Sciatic nerve (tissue), 2 donors: ENCODE measurements around the gene CACNA1S. TPM values are rescaled to one million over a fixed set of nuclear protein-coding genes. Genes with fewer than 3 reads are reported as not detected.

ENCODE experiments used
- ATAC-seq: fragments of 200-7000 bp; cut with Tn5 transposase; one replicate; pipeline ENCODE4 v1.9.1; 2020; ENCODE audit warnings: mild to moderate bottlenecking, moderate library complexity
- DNase-seq: peaks from one replicate; pipeline ENCODE4 v3.0.0-alpha.2; 2020; ENCODE audit warnings: low spot score
- intact Hi-C: fragments of 100-400 bp; cut with DNase I; formaldehyde crosslinking; loops from one replicate; pipeline ENCODE4 v1.14.2; 2022
- total RNA-seq: library from RNA; stranded (reverse); fragmentation: NEBNext Ultra II Directional; extraction: Animal tissue kit (Norgen Biotek cat#: 25700); gene quantifications from one replicate; pipeline ENCODE4 v1.2.1, GENCODE V29; 2021
- donor health status: DM: no; HTN: no; CAD: no.
- donor health status: DM: no; HTN: no; CAD: no.

Gene CACNA1S
- total RNA-seq, 1 donor from 2014 or later: not detected

DNA sequence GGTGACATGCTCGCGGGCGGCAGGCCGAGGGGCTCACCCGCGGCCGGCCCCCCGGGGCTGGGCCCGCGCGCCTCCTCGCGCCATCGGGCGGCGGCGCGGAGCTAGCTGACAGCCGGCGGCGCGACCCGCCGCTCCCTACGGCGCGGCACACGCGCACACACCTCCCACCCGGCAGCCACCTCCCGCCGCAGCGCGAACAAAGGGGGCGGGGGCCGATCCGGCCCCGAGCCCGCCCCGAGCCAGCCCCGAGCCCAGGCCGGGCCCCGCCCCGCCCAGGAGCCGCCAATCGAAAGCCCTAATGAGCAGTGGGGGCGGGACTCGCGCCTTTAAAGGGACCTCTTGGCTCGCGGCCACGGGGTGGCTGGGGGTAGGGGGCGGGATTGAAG, 88.7 kb downstream of the CACNA1S start, which contains the start of gene KIF21B:
Gene KIF21B, minus strand, starts transcription at position 198 of the 386 bp plus-strand sequence. CDS start 331 bp downstream, outside the sequence.
- DNase-seq: peak; percentile 88
- intact Hi-C loops: no loop called here
- peak; percentile 91 for ATAC-seq

DNA sequence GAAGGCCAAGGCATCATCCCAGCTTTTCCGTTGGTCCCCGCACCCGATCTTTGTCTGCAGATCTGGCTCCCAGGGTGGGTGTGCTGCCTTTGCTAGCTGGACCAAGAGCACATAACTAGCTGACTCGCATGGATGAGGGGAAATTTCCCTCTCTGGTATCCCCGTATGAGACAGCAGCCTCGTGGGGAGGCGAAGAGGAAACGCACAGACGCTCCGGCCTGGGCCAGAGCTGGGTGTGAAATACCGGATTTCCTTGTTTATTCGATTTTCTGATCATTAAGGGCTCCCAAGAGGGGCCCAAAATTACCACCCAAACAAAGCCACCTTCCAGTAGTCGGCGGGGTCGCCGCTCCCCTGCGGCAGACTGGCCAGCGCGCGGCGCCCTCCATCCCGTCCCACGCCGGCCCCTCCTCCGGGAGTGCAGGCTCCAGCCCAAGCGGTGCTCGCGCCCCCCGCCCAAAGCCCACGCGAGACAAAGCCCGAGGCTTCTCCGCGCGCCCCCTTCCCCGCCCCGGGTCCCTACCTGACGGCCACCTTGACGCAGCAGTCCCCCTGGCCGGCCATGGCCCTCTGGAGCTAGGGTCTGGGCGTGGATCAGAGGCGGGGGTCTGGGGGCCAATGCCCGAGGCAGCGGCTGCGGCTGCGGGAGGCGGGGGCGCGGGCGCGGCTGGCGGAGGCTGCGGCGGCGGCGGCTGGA, 89.3 kb downstream of the CACNA1S start:
- intact Hi-C loops: no loop called here
- ATAC-seq (no peak), DNase-seq (no peak)

DNA sequence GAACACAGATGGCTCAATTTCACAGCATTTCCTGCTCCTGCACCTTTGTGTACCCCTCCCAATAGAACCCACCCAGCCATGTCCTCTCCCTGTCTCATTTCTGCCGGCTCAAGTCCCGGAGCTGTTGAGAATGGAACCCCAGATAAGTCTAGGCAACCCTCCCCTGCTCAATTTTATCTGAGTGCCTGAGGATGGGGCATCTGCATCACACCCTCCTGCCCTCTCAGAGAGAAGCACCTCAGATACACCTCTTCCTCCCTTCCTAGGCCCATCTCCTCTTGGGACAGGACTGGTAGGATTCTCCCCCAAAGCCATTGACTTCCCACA, 89.8 kb downstream of the CACNA1S start:
- ATAC-seq: no peak
- intact Hi-C loops: no loop called here
- no peak for DNase-seq

DNA sequence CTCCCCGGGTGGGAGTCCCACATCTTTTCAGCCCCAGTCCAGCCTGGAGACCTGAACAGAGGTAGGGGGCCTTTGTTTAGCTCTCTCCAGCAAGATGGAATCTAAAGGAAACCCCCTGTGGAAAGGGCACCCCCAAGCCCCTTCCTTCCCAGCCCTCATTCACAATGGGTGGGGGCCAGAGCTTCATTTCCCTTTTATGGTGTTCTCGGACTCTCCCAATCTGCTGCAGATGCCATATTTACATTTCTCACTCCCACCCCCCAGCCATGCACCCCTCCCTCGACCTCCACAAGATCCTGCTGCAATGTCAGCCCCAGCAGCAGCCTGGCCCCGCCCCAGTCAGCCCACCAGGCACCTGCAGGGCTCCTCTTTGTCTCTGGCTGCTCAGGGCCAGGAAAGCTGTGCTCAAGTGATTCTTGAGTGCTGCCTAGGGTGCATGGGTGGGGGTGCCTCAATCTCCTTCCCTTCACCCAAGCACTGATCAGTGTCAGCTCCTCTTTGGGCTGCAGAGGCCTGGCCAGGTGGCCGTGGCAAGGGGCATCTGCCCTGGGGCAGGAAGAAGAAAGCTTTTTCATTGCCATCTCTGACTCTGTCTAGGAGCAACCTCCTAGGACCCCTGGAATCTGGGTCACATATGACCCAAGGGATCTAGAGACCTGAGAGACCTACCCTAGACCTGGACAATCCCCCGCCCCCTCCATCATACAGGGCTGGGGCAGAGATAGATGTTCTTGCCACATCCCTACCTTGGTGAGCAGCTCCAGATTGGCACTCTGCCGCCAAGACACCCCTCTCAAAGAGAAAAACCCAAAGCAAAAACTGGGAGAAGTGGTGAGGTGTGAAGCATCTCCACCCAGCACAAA, 90.4 kb downstream of the CACNA1S start:
- intact Hi-C loops: no loop called here
- no peak for ATAC-seq
- no peak for DNase-seq

DNA sequence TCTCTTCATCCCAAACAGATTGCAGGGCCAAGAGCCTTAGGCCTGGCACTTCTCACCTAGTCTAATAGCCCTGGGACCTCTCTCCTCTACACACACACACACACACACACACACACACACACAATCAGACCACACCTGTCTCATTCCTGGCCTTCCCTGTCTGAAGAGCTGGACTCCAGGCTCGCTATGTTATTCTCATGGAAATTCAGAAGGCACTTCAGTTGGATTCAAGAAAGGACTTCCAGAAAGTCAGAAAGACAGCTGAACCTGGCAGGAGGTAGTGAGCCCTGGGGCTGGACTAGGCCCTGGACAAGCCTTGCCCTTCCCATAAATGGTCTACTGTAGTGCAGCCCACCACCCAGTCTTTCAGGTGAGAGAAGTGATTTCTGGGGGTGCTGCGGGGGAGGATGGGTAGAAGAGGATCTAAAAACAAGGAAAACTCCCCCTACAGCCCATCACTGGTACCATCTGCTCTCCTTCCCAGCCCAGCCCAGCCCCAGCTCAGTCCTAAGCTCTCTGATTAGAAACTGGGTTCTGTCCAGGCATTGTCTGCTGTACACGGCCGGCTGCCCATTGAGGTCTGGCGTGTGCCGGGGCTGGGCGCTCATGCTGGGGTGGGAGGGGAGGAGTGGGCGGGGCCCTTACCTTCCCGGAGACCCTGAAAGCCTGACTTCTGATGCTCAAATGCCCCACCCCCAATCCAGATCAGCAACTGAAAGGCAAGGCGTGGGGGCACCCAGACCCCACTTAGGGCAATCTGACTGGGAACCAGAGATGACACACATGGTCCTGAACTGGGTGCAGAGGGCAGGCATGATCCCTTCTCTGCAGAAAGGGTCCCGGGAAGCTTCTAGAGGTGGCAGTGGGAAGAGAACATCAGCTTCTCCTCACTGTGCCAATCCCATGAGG, 91.3 kb downstream of the CACNA1S start:
- DNase-seq (no peak), ATAC-seq (no peak)
- intact Hi-C loops: no loop called here

DNA sequence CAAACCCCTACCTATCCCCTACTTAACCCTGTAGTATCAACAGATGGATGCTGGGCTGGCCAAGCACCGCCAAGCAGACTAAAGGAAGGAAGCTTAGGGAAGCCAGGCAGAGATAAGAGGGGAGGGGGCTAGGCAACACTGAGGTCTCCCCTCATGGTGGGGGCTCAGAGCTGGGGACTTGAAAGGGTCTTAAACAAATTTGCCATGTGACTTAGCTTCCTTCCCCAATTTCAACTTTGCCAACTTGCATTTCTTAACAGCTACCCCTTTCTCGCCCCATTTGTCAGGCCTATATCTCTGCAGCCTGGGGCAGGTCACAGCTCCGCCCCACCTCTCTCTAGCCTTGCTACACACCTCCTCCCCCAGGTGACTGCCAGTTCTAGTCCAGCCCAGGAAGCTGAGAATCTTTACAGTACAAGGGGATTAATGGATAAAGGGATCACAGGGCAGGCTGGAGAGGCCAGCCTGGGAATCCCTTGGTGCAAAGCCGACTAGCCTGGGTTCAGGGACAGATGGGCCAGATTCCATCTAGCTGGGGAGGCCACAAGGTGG, 92.1 kb downstream of the CACNA1S start:
- ATAC-seq (no peak), DNase-seq (no peak)
- intact Hi-C loops: no loop called here

DNA sequence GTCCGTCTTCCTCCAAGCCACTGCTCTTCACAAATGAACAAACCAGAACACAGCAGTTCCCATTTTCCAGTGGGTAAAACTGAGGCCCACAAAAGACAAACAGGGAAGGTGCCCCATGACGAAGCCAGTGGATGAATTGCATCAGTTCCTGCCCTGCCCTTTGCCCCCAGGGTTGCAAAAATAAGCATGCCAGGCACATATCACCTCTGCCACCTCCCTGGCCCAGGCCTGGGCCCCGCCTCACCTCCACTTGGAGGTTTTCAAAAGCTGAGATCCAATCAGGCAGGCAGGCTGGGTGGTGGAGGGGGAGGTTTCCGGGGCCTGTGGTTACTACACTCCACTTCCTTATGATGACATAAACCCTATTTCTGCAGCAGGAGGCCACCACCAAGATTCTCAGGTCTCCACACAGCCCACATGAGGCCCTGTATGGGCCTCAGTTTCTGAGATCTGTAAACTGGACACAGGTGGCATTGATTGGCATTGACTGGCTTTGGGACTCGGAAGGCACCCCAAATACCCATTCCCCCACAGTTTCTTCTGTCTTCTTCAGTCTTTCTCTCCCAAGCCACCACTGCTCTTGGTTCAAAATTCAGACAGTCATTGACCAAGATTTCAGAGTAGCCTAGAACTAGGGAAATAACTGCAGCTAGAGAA, 92.8 kb downstream of the CACNA1S start:
- ATAC-seq (peak; percentile 23), DNase-seq (no peak)
- intact Hi-C loops: no loop called here

DNA sequence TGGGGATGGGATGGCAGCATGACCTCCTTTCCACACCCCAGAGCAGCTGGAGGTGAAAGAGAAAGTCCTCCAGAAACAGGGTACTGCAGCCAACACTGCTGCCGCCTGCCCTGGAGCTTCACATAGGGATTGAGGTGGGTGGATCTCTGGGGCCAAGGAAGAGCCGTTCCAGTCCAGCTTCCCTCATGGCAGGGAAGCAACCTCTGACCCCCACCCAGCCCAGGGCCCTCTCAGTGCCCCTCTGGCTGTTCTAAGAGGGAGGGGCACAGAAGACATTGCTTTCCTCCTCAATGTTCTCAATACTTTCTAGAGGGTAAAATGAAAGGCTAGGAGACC, 94.4 kb downstream of the CACNA1S start:
- intact Hi-C loops: no loop called here
- ATAC-seq: no peak
- no peak for DNase-seq

DNA sequence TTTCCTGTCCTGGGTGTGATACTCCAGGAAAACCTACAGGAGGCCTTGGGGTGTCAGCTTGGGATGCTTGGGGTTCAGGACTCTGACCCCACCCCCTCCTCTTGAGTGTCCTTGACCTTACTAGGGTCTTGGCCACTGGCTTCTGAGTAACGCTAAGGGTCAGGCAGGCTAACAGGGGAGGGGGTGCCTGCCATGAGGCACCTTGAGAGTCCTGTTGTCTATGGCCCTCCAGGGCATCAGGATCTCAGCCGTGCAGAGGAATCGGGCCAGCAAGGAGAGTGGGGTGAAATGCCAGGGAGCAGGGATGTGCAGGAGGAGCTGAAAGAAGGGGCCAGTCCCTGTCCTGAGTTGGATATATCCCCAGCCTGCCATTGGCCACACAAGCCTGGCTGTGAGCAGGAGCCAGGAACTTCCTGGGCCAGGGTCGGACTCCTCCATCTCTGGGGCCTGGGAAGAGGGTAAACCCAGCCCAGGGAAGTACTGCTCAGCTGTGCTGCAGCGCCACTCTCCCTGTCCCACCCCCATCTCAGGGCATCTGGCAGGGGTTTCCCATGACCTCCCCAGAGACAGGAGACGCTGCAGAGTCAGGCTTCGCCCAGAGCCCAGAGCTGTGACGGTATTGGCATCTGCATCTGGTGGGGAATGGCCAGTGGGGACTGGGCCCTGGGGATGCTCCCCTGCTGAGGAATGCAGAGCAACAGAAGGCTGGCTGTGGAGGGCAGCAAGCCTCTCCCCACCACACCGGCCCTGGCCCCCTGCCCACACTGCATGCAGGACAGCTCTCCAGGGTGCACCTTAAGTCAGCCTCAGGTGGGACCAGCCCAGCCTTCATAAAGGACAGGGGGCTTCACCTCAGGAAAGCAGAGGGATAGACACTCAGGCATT, 95.0 kb downstream of the CACNA1S start:
- intact Hi-C loops: no loop called here
- no peak for DNase-seq
- no peak for ATAC-seq

DNA sequence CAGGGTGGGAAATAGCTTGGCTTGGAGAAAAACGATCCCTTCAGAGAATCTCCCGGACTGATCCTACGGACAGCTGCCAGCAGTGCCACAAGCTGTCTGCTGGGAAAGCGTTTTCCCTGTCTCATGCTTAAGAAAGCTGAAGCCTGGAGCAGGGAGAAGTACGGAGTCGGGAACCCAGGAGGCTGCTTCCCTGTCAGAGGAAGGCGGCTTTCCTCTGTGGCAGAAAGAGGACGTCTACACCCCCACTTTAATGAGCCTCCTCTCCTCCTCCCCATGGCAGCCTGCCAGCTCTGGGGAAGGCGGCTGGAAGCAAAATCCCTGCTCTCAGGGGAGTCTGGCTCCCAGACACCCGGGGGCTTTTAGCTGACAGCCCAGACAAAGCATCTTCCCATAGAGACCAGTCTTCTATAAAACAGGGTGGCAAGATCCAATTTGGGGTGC, 96.0 kb downstream of the CACNA1S start:
- intact Hi-C loops: no loop called here
- DNase-seq: no peak

DNA sequence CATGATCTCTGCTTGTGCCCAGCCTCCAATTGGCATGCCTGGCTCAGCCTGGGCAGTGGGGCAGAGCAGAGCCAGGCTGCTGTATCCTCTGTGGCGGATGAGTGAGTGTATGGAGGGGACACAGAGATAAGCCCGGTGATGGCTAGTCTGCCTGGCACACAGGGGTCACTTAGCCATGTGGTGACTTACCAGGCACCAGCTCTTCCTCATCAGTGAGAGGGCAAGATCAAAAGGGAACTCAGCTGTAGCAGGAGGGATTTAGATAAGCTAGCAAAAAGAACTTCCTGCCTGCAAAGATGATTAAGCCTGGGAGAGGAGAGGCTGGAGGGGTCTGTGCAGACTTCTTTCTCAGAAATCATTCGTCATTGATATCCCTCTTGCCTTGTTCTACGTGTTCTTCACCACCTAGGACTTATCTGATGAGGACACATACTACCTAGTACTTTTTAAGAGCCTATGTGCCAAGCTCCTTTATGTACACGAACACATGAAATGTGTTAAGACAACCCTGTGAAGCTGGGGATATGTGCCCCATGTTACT, 96.6 kb downstream of the CACNA1S start:
- DNase-seq: no peak
- intact Hi-C loops: no loop called here
- no peak for ATAC-seq

More for the DNA sequence above, 96.0 kb downstream of the CACNA1S start:
- no peak for ATAC-seq

DNA sequence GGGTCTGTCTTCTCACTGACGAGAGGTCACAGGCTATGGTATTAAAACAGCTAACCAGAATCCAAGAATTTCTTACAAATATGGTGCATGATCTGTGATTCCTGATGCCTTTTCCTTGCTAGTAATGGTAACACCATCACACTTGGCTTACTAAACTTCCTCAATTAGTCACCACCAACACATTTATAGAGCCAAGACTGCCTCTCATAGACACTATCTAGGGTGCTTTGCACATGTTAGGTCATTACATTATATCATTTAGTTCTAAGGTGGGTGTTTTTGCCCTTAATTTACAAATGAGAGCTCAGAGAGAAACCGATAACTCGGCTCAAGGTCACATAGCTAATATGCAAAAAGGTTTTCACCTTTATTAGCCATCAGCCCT, 97.4 kb downstream of the CACNA1S start:
- intact Hi-C loops: no loop called here
- ATAC-seq: no peak

DNA sequence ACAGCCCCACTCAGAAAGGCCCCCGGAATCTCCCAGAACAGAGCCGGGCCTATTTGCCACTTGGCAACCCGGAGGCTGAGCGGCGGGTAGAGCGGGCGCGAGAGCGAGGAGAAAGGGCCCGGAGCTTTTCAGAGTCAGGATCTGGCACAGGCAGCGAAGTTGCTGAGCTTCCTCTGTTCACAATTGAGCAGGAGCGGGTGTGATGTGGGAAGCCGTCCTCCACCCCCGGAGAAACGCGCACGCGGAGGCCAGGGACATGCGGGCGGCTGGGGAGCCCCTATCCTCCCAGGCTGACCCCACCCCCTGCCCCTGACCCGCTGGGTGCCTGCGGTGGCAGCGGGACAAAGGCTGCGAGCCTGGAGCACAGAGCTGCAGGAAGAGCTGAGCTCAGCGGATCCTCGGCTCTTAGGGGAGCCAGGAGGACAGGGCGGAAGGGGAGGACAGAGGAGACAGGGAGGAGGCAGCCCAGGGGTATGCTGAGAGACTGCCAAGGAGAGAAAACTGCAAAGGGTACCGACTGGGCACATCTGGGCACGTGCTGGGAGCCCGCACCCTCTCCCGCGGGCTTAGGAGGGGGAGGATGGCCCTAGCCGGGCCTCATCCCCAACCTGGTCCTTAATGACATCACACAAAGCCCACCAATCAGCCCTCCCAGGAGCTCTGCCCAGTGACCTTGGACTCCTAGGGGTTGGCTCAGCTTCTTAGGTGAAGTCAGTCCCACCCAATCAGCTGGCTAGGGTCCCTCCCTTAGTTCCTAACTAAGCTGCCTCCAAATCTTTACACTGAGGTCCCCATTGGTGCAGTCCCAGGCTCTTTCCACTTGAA, 98.0 kb downstream of the CACNA1S start:
- ATAC-seq: no peak
- no peak for DNase-seq
- intact Hi-C loops: no loop called here

More for the DNA sequence above, 97.4 kb downstream of the CACNA1S start:
- no peak for DNase-seq

DNA sequence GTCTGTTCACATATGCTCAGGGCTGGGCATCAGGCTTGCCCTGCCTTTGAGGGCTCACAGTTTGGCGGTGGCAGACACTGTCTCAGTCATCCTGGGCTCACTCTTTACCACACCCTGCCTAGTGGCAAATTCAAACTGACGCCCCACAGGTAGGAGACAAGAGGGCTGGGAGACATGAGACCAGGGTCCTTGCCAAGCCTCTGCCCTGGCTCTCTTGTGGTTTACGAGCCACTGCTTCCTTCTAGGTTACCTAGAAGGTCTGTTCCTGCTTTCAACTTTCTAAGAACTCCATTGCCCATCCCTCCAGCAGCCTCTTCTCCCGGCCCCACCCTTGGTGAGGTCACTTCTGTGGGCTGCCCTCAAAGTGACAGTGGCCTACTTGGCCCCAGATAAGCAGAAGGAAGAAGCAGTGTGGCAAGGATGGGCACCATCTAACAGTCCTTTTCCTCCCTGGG, 99.2 kb downstream of the CACNA1S start:
- DNase-seq (no peak), ATAC-seq (no peak)
- intact Hi-C loops: no loop called here

DNA sequence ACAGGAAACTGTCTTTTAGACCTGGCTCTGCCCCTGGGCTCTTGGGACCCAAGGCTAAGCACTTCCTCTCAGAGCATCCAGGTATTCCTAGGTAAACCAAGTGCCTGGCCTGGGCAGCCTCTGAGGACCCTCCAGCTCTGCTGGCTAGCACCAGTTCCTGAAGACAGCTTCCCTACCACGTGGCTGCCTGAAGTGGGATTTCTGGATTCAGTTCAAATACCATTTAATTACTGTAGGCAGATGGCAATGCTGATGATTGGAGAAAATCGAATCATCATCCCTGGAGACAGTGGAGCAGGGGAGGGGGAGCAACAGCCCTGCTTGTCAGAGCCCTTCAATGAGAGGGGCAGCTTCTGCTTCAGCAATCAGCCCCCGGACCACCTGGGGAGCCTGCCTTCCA, 100.6 kb downstream of the CACNA1S start:
- ATAC-seq (no peak), DNase-seq (no peak)
- intact Hi-C loops: no loop called here

DNA sequence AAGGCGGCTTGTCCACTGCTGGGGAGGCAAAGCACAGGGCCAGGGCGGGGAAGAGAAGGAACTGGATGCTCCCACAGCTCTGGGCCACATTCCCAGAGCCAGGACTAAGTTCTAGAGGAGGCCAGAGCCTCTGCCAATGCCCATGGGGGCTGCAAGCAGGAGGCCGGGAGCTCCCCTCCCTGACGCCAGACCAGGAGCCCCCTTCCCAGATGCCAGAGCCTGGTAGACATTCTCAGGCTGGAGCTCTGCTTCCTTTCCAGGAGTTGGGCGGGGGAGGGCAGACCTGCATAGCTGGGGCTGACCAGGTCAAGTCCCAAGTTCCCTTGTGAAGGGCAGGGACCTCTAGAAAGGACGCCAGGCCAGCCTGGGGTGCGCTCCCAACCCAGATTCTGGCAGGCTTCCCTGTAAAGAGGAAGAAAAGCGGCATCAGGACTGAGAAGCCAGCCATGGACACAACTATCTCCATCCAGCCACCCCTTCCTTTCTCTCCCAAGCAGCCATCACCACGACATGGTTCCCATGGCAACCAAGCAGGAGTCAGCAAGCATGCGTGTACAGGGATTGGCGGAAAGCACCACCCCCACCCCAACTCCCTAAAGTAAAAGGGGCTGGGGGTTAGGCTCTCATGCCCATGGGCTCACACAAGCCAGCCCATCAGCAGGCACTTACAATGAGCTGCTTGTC, 102.1 kb downstream of the CACNA1S start:
- ATAC-seq: no peak
- intact Hi-C loops: no loop called here
- DNase-seq: no peak
